Natural killer cell (primary cell): Measurements from ENCODE around the gene IER5. TPM values are rescaled to one million over a fixed set of nuclear protein-coding genes. Genes with fewer than 3 reads are reported as not detected.

Experiments
- ATAC-seq, 3 donors: fragments of 150-1000 bp in 2 of 3; fragments of 200-7000 bp in 1 of 3; cut with Tn5 transposase; 1 replicate in 1 of 3; 2 replicates in 2 of 3; pipeline ENCODE4 v1.10.0; 2021; ENCODE audit warnings: mild to moderate bottlenecking in 2 of 3, moderate library complexity in 2 of 3
- DNase-seq, 2 donors: peaks; one replicate each; pipeline versions ENCODE4 v3.0.0 to v3.0.0-alpha.2; 2013 to 2021; ENCODE audit warnings: mixed read lengths in 1 of 2
- H3K27ac ChIP-seq: one replicate; pipeline ENCODE4 v1.5.1; 2013; ENCODE audit warnings: mild to moderate bottlenecking, low read length
- H3K27me3 ChIP-seq: one replicate; pipeline ENCODE4 v1.6.1; 2013; ENCODE audit warnings: low read length; ENCODE audit not compliant: control insufficient read depth, insufficient read depth
- H3K36me3 ChIP-seq: one replicate; pipeline ENCODE4 v1.6.1; 2013; ENCODE audit warnings: low read length; ENCODE audit not compliant: control insufficient read depth, insufficient read depth
- H3K4me1 ChIP-seq: one replicate; pipeline ENCODE4 v1.6.1; 2013; ENCODE audit warnings: low read length; ENCODE audit not compliant: control insufficient read depth, insufficient read depth
- H3K4me3 ChIP-seq: one replicate; pipeline ENCODE4 v1.5.1; 2013; ENCODE audit warnings: low read length
- H3K9me3 ChIP-seq: one replicate; pipeline ENCODE4 v1.6.1; 2013; ENCODE audit warnings: low read length; ENCODE audit not compliant: control insufficient read depth, insufficient read depth
- H3K27ac Mint-ChIP-seq, 2 donors: one replicate each; pipeline ENCODE4 v1.8.0; 2022; ENCODE audit warnings: mild to moderate bottlenecking in 2 of 2, mixed read lengths in 2 of 2, moderate library complexity in 1 of 2
- H3K27me3 Mint-ChIP-seq, 2 donors: one replicate each; pipeline ENCODE4 v1.8.0; 2022; ENCODE audit warnings: low read depth in 2 of 2, mixed read lengths in 2 of 2
- H3K36me3 Mint-ChIP-seq: one replicate; pipeline ENCODE4 v1.8.0; 2022; ENCODE audit warnings: mixed read lengths
- H3K4me1 Mint-ChIP-seq, 2 donors: one replicate each; pipeline ENCODE4 v1.8.0; 2022; ENCODE audit warnings: mixed read lengths in 2 of 2
- H3K4me3 Mint-ChIP-seq: one replicate; pipeline ENCODE4 v1.8.0; 2022; ENCODE audit warnings: mild to moderate bottlenecking, moderate library complexity, mixed read lengths
- H3K9me3 Mint-ChIP-seq, 2 donors: one replicate each; pipeline ENCODE4 v1.8.0; 2022; ENCODE audit warnings: mixed read lengths in 2 of 2
- CTCF ChIP-seq: fragments of 200-600 bp; IDR thresholded peaks from one replicate; pipeline ENCODE4 v1.8.0; 2022; ENCODE audit warnings: antibody characterized with exemption
- WGBS: methylation state at CpG from one replicate; pipeline ENCODE4 v1.1.7; 2013; ENCODE audit warnings: missing lambda C conversion rate; ENCODE audit not compliant: insufficient coverage; 5-methylcytosine and 5-hydroxymethylcytosine counted together
- intact Hi-C: fragments of 100-400 bp; cut with micrococcal nuclease; formaldehyde crosslinking; loops from one replicate; pipeline ENCODE4 v1.14.2; 2022
- total RNA-seq, 4 donors: library from RNA; stranded (reverse); fragments of 120-200 nt in 1 of 4; gene quantifications; one replicate each; pipeline versions ENCODE4 v1.2.3 to v1.2.4, GENCODE V29; 2013 to 2022

Gene IER5
- total RNA-seq, 3 donors from 2014 or later (not counting 1 experiment from before 2014, with no cell fraction given), result 118 to 164 (median 150) TPM

GRCh38 chr1:181061487-181061886 is 27.0 kb upstream of the IER5 start:
- Mint-ChIP-seq H3K27ac (peak overlapping the region; percentile 91 to 98), H3K4me1 (peaks cover 24 to 25% of the 10 kb centered on the region in 2 donors), H3K9me3 (no peaks in the 10 kb centered on the region), H3K36me3 (peaks cover 11% of the 10 kb centered on the region), H3K4me3 (peak overlapping the region; percentile 87), H3K27me3 (no peaks in the 10 kb centered on the region)
- DNase-seq (no peak), ATAC-seq (no peak)
- H3K27me3 ChIP-seq, result no peaks in the 10 kb centered on the region
- WGBS, result 83% methylated on average over 1 of the region's 2 CpGs
- intact Hi-C loops, result no loop called here
- peak overlapping the region; percentile 92 for H3K27ac ChIP-seq
- peaks cover 4% of the 10 kb centered on the region for H3K9me3 ChIP-seq
- H3K36me3 ChIP-seq, result peaks cover 2% of the 10 kb centered on the region
- H3K4me1 ChIP-seq, result peaks cover 17% of the 10 kb centered on the region
- H3K4me3 ChIP-seq, result no peak overlapping the region
- TF ChIP-seq CTCF, result no peak

- H3K27ac ChIP-seq, result peak overlapping the region; percentile 92
- TF ChIP-seq CTCF, result no peak
- no peaks in the 10 kb centered on the region for H3K27me3 ChIP-seq
- peaks cover 2% of the 10 kb centered on the region for H3K36me3 ChIP-seq
- H3K9me3 Mint-ChIP-seq, result no peaks in the 10 kb centered on the region
- peaks cover 11% of the 10 kb centered on the region for H3K36me3 Mint-ChIP-seq
- H3K27ac Mint-ChIP-seq, result peak overlapping the region; percentile 91 to 98
- H3K4me3 ChIP-seq, result peak overlapping the region; percentile 35
- WGBS, result 24% methylated on average over 15 of the region's 15 CpGs
- no peaks in the 10 kb centered on the region for H3K27me3 Mint-ChIP-seq
- H3K9me3 ChIP-seq, result peaks cover 4% of the 10 kb centered on the region
- DNase-seq (peak; percentile 32 to 45), ATAC-seq (peak; percentile 61 to 69 (median 65))
- peaks cover 17% of the 10 kb centered on the region for H3K4me1 ChIP-seq
- intact Hi-C loops, result loop anchor here (2.0 kb wide), 2 partner anchors 17 to 39 kb away; partner anchors contain the start of gene STX6
- H3K4me1 Mint-ChIP-seq, result peaks cover 24 to 25% of the 10 kb centered on the region in 2 donors
- H3K4me3 Mint-ChIP-seq, result peak overlapping the region; percentile 87
These were observed 26.3 kb upstream of the IER5 start for GRCh38 chr1:181061891-181062835.

- Histone ChIP-seq H3K9me3 (peaks cover 4% of the 10 kb centered on the region), H3K27me3 (no peaks in the 10 kb centered on the region), H3K36me3 (peaks cover 2% of the 10 kb centered on the region), H3K4me3 (peak overlapping the region; percentile 35), H3K27ac (peak overlapping the region; percentile 92), H3K4me1 (peaks cover 17% of the 10 kb centered on the region)
- peak; percentile 37 to 58 for DNase-seq
- Mint-ChIP-seq H3K4me3 (peak overlapping the region; percentile 87), H3K36me3 (peaks cover 11% of the 10 kb centered on the region), H3K4me1 (peaks cover 24 to 25% of the 10 kb centered on the region in 2 donors), H3K9me3 (no peaks in the 10 kb centered on the region), H3K27me3 (no peaks in the 10 kb centered on the region), H3K27ac (peak overlapping the region; percentile 91 to 98)
- no peak for TF ChIP-seq CTCF
- intact Hi-C loops, result loop anchor here (2.0 kb wide), 2 partner anchors 18 to 40 kb away; partner anchors contain the start of gene STX6
- peak; percentile 91 to 93 (median 92) for ATAC-seq
- 20% methylated on average over 6 of the region's 6 CpGs for WGBS
These were observed 25.6 kb upstream of the IER5 start for GRCh38 chr1:181062836-181063428.
